HG02623 (cell line): Measurements from ENCODE around the gene RBPJL.
"Not testable (repeated sequence)": the region's sequence is repeated elsewhere in the genome, so short reads cannot be mapped to it uniquely, and the experiment has no call there.

Source experiments
- ATAC-seq: cut with Tn5 transposase; IDR thresholded peaks from one replicate; pipeline ENCODE4 v1.9.1; 2021; ENCODE audit warnings: moderate library complexity; ENCODE audit not compliant: unreplicated experiment

The RBPJL gene

GRCh38 chr20:45341579-45341938, 34.9 kb downstream of the RBPJL start:
- no peak for ATAC-seq

- ATAC-seq, result no peak
Measured at GRCh38 chr20:45341939-45342854, 35.6 kb downstream of the RBPJL start.

GRCh38 chr20:45342855-45343531, 36.4 kb downstream of the RBPJL start:
- no peak for ATAC-seq

GRCh38 chr20:45343532-45344167, 37.0 kb downstream of the RBPJL start:
- no peak for ATAC-seq

- no peak for ATAC-seq
Measured at GRCh38 chr20:45344168-45344860, 37.7 kb downstream of the RBPJL start.

GRCh38 chr20:45345104-45345936, 38.7 kb downstream of the RBPJL start:
- no peak for ATAC-seq

GRCh38 chr20:45346291-45346718, 39.7 kb downstream of the RBPJL start:
- ATAC-seq, result no peak

GRCh38 chr20:45346851-45347250, 40.2 kb downstream of the RBPJL start:
- ATAC-seq, result no peak

- ATAC-seq, result no peak
Measured at GRCh38 chr20:45347297-45347935, 40.8 kb downstream of the RBPJL start.

GRCh38 chr20:45347936-45348778, 41.5 kb downstream of the RBPJL start, which contains the start of gene SDC4:
Gene SDC4 (minus strand): TSS chr20:45348424. CDS start chr20:45348384, 40 bp downstream.
- no peak for ATAC-seq

GRCh38 chr20:45350217-45350616, 43.6 kb downstream of the RBPJL start:
- no peak for ATAC-seq

GRCh38 chr20:45350795-45351194, 44.2 kb downstream of the RBPJL start:
- not testable (repeated sequence) for ATAC-seq

- no peak for ATAC-seq
Measured at GRCh38 chr20:45352729-45353128, 46.1 kb downstream of the RBPJL start.

- ATAC-seq, result no peak
Measured at GRCh38 chr20:45353746-45354145, 47.1 kb downstream of the RBPJL start.

GRCh38 chr20:45354423-45355208, 48.0 kb downstream of the RBPJL start:
- ATAC-seq, result no peak

GRCh38 chr20:45355209-45356084, 48.8 kb downstream of the RBPJL start:
- no peak for ATAC-seq
